Measurements from ENCODE around the gene MAP1LC3A.
A peak's percentile ranks its signal among the peaks of the same experiment; 100 is the strongest.
"Not testable (repeated sequence)": the region's sequence is repeated elsewhere in the genome, so short reads cannot be mapped to it uniquely, and the experiment has no call there.

MAP1LC3A gene

GRCh38 chr20:34518863-34519262 lies 39.7 kb upstream of the MAP1LC3A start:
- not testable (repeated sequence) for H2AK5ac ChIP-seq (ENCODE audit: low read length); H3K36me3 ChIP-seq (ENCODE audit: control insufficient read depth, insufficient read depth, low read length); H3K4ac ChIP-seq (ENCODE audit: low read depth, low read length); H2BK5ac ChIP-seq (ENCODE audit: low read length); H3K27ac ChIP-seq (ENCODE audit: low read depth, low read length); H4K8ac ChIP-seq (ENCODE audit: low read depth, low read length); H3K27me3 ChIP-seq (ENCODE audit: insufficient read depth, low read length, poor library complexity); H3K9ac ChIP-seq (ENCODE audit: low read length); H3K79me1 ChIP-seq (ENCODE audit: low read length); H2BK15ac ChIP-seq (replicated peaks; ENCODE audit: low read depth); H2BK120ac ChIP-seq (ENCODE audit: low read depth, low read length); H3K4me2 ChIP-seq (ENCODE audit: low read length); H3K4me1 ChIP-seq (ENCODE audit: control insufficient read depth, low read depth, low read length); H3K56ac ChIP-seq (ENCODE audit: low read length); H3K18ac ChIP-seq (ENCODE audit: low read length); DNase-seq; H3K23ac ChIP-seq (ENCODE audit: low read length); H4K5ac ChIP-seq (ENCODE audit: low read length); H3K4me3 ChIP-seq (ENCODE audit: low read length)
- WGBS (ENCODE audit: extremely low coverage, insufficient coverage, low lambda C conversion rate), result no CpG with 5 or more reads among the region's 7 CpGs
- peaks cover 20% of the 10 kb centered on the region for H3K79me2 ChIP-seq (ENCODE audit: control insufficient read depth, insufficient read depth, low read length)

- H2BK120ac ChIP-seq (ENCODE audit: low read depth, low read length); H3K9ac ChIP-seq (ENCODE audit: low read length); H4K5ac ChIP-seq (ENCODE audit: low read length); H2BK5ac ChIP-seq (ENCODE audit: low read length); H3K56ac ChIP-seq (ENCODE audit: low read length); H3K4ac ChIP-seq (ENCODE audit: low read depth, low read length); H3K4me2 ChIP-seq (ENCODE audit: low read length); H4K8ac ChIP-seq (ENCODE audit: low read depth, low read length); H2AK5ac ChIP-seq (ENCODE audit: low read length); H3K23ac ChIP-seq (ENCODE audit: low read length); H3K27ac ChIP-seq (ENCODE audit: low read depth, low read length); H3K4me3 ChIP-seq (ENCODE audit: low read length); H3K4me1 ChIP-seq (ENCODE audit: control insufficient read depth, low read depth, low read length); H3K36me3 ChIP-seq (ENCODE audit: control insufficient read depth, insufficient read depth, low read length); H2BK15ac ChIP-seq (replicated peaks; ENCODE audit: low read depth); DNase-seq; H3K18ac ChIP-seq (ENCODE audit: low read length); H3K27me3 ChIP-seq (ENCODE audit: insufficient read depth, low read length, poor library complexity): not testable (repeated sequence)
- WGBS (ENCODE audit: extremely low coverage, insufficient coverage, low lambda C conversion rate), result no CpG with 5 or more reads among the region's 10 CpGs
- H3K79me2 ChIP-seq (ENCODE audit: control insufficient read depth, insufficient read depth, low read length), result peaks cover 25% of the 10 kb centered on the region
- H3K79me1 ChIP-seq (ENCODE audit: low read length), result peaks cover 11% of the 10 kb centered on the region
Observed at GRCh38 chr20:34519841-34520240, 38.7 kb upstream of the MAP1LC3A start.

DNA sequence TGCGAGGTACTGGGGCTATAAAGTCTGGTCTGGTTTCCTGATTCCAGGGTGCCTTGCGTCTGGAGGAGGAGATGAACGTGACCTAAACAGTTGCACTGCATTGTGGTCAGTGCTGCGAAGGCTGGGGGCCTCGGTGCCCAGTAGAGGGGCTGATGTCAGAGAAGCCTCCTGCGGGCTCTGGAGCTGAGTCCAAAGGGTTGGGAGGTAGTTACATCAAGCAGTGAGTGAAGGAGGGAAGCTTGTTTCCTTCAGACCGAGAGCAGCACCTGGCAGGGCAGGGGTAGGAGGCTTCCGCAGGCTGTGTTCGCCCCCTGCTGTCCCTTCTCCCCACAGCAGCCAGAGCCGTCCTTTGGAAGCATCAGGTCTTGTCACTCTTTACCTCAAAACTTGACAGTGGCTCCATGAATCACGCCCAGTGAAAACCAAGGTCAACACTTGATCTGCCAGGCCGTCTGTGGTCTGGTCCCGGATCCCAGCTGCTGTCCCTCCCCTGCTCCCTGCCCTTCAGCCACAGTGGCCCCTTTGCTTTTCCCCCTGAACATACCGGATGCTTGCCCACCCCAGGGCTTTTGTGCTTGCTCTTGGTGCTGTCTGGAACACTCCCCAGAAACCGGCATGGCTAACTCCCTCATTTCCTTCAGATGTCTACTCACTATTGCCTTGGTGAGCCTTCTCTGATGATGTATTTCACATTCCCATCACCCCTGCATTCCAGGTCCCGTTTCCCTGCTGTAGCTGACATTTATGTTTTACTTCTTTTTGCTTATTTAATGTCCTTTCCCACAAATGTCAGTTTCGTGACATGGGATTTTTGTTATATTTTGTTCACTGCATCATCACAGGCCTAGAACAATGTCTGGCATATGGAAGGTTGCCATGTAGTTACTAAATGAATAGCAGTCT lies 35.3 kb upstream of the MAP1LC3A start:
- Histone ChIP-seq H3K27me3 (ENCODE audit: insufficient read depth, low read length, poor library complexity) (no peaks in the 10 kb centered on the region), H3K18ac (ENCODE audit: low read length) (no peak overlapping the region), H3K56ac (ENCODE audit: low read length) (no peak overlapping the region), H4K5ac (ENCODE audit: low read length) (no peak overlapping the region), H3K4me2 (ENCODE audit: low read length) (no peak overlapping the region), H2AK5ac (ENCODE audit: low read length) (no peak overlapping the region), H2BK120ac (ENCODE audit: low read depth, low read length) (no peak overlapping the region), H3K9ac (ENCODE audit: low read length) (peak overlapping the region; percentile 33), H3K4me1 (ENCODE audit: control insufficient read depth, low read depth, low read length) (no peaks in the 10 kb centered on the region), H3K4ac (ENCODE audit: low read depth, low read length) (no peak overlapping the region), H3K36me3 (ENCODE audit: control insufficient read depth, insufficient read depth, low read length) (peaks cover 3% of the 10 kb centered on the region), H3K4me3 (ENCODE audit: low read length) (no peak overlapping the region), H3K23ac (ENCODE audit: low read length) (no peak overlapping the region), H2BK15ac (replicated peaks; ENCODE audit: low read depth) (no peak overlapping the region), H4K8ac (ENCODE audit: low read depth, low read length) (no peak overlapping the region), H3K79me2 (ENCODE audit: control insufficient read depth, insufficient read depth, low read length) (peaks cover 23% of the 10 kb centered on the region), H3K27ac (ENCODE audit: low read depth, low read length) (no peak overlapping the region), H3K79me1 (ENCODE audit: low read length) (peaks cover 20% of the 10 kb centered on the region), H2BK5ac (ENCODE audit: low read length) (no peak overlapping the region)
- WGBS (ENCODE audit: extremely low coverage, insufficient coverage, low lambda C conversion rate), result no CpG with 5 or more reads among the region's 17 CpGs
- DNase-seq, result peak; percentile 89

DNA sequence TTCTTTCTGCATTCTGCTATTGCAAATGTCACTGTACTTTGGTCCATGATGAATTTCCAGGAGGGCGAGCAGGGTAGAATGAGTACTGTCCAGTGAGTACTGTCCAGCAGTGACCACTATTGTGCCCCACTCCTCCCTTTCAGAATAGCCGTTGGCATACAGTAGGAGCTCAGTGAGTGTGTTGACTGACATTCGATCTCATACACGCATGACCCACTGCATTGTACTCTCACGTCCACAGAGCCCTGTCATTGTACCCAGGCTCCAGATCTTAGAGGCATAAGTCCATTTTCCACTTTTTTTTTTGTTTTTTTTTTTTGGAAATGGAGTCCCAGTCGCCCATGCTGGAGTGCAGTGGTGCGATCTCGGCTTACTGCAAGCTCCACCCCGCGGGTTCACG lies 34.1 kb upstream of the MAP1LC3A start:
- no peak overlapping the region for H2BK5ac ChIP-seq (ENCODE audit: low read length)
- H3K56ac ChIP-seq (ENCODE audit: low read length), result no peak overlapping the region
- H3K4ac ChIP-seq (ENCODE audit: low read depth, low read length), result no peak overlapping the region
- no peak overlapping the region for H3K18ac ChIP-seq (ENCODE audit: low read length)
- no peak overlapping the region for H3K4me3 ChIP-seq (ENCODE audit: low read length)
- no peak overlapping the region for H3K27ac ChIP-seq (ENCODE audit: low read depth, low read length)
- no CpG with 5 or more reads among the region's 11 CpGs for WGBS (ENCODE audit: extremely low coverage, insufficient coverage, low lambda C conversion rate)
- H3K27me3 ChIP-seq (ENCODE audit: insufficient read depth, low read length, poor library complexity), result no peaks in the 10 kb centered on the region
- no peak overlapping the region for H3K9ac ChIP-seq (ENCODE audit: low read length)
- H2BK120ac ChIP-seq (ENCODE audit: low read depth, low read length), result no peak overlapping the region
- H2AK5ac ChIP-seq (ENCODE audit: low read length), result no peak overlapping the region
- H2BK15ac ChIP-seq (replicated peaks; ENCODE audit: low read depth), result no peak overlapping the region
- no peak overlapping the region for H4K5ac ChIP-seq (ENCODE audit: low read length)
- no peak for DNase-seq
- H4K8ac ChIP-seq (ENCODE audit: low read depth, low read length), result no peak overlapping the region
- no peaks in the 10 kb centered on the region for H3K4me1 ChIP-seq (ENCODE audit: control insufficient read depth, low read depth, low read length)
- H3K23ac ChIP-seq (ENCODE audit: low read length), result no peak overlapping the region
- no peak overlapping the region for H3K4me2 ChIP-seq (ENCODE audit: low read length)
- peaks cover 20% of the 10 kb centered on the region for H3K79me1 ChIP-seq (ENCODE audit: low read length)
- peaks cover 8% of the 10 kb centered on the region for H3K36me3 ChIP-seq (ENCODE audit: control insufficient read depth, insufficient read depth, low read length)
- H3K79me2 ChIP-seq (ENCODE audit: control insufficient read depth, insufficient read depth, low read length), result peaks cover 19% of the 10 kb centered on the region

GRCh38 chr20:34525342-34525708 lies 33.2 kb upstream of the MAP1LC3A start:
- peaks cover 8% of the 10 kb centered on the region for H3K36me3 ChIP-seq (ENCODE audit: control insufficient read depth, insufficient read depth, low read length)
- no peak overlapping the region for H4K5ac ChIP-seq (ENCODE audit: low read length)
- no peak for DNase-seq
- no peak overlapping the region for H4K8ac ChIP-seq (ENCODE audit: low read depth, low read length)
- H3K9ac ChIP-seq (ENCODE audit: low read length), result no peak overlapping the region
- no peak overlapping the region for H3K4me2 ChIP-seq (ENCODE audit: low read length)
- no peak overlapping the region for H3K23ac ChIP-seq (ENCODE audit: low read length)
- no peak overlapping the region for H2BK5ac ChIP-seq (ENCODE audit: low read length)
- H2BK120ac ChIP-seq (ENCODE audit: low read depth, low read length), result no peak overlapping the region
- no peaks in the 10 kb centered on the region for H3K27me3 ChIP-seq (ENCODE audit: insufficient read depth, low read length, poor library complexity)
- no peak overlapping the region for H3K18ac ChIP-seq (ENCODE audit: low read length)
- no peak overlapping the region for H3K4ac ChIP-seq (ENCODE audit: low read depth, low read length)
- no peak overlapping the region for H3K27ac ChIP-seq (ENCODE audit: low read depth, low read length)
- no peaks in the 10 kb centered on the region for H3K4me1 ChIP-seq (ENCODE audit: control insufficient read depth, low read depth, low read length)
- no peak overlapping the region for H3K4me3 ChIP-seq (ENCODE audit: low read length)
- no CpG with 5 or more reads among the region's 7 CpGs for WGBS (ENCODE audit: extremely low coverage, insufficient coverage, low lambda C conversion rate)
- H2AK5ac ChIP-seq (ENCODE audit: low read length), result no peak overlapping the region
- no peak overlapping the region for H2BK15ac ChIP-seq (replicated peaks; ENCODE audit: low read depth)
- no peak overlapping the region for H3K56ac ChIP-seq (ENCODE audit: low read length)
- H3K79me1 ChIP-seq (ENCODE audit: low read length), result peaks cover 20% of the 10 kb centered on the region
- H3K79me2 ChIP-seq (ENCODE audit: control insufficient read depth, insufficient read depth, low read length), result peaks cover 19% of the 10 kb centered on the region

Data from mesendoderm (in vitro differentiated cells).